IMR-90 (cell line): ENCODE measurements around the gene PRR19. TPM values are rescaled to one million over a fixed set of nuclear protein-coding genes. Genes with fewer than 3 reads are reported as not detected.

Source experiments
- ATAC-seq: fragments of 200-7000 bp; cut with Tn5 transposase; 2 replicates; pipeline ENCODE4 v1.9.1; 2020; ENCODE audit warnings: low read depth, mild to moderate bottlenecking, moderate library complexity
- BruUV-seq: library from RNA; stranded (reverse); fragments of 400-500 nt; replicated peaks from 2 replicates; lab custom pipeline; 2021; lab: Mats Ljungman, UMichigan
- CTCF ChIA-PET: fragments of 300-600 bp; formaldehyde crosslinking; extraction: SDS; loops from one replicate; lab custom pipeline; 2021; ENCODE audit warnings: antibody characterized with exemption; lab: Yijun Ruan, JAX
- POLR2A ChIA-PET: fragments of 300-600 bp; sonication (Branson Sonifier 250); formaldehyde crosslinking; loops from one replicate; lab custom pipeline; 2022; ENCODE audit warnings: antibody characterized with exemption; ENCODE audit not compliant: unreplicated experiment; lab: Charles Lee
- DNase-seq: peaks from one replicate; pipeline ENCODE4 v3.0.0; 2013
- H2AFZ ChIP-seq: replicated peaks from 2 replicates; pipeline ENCODE3; 2013; ENCODE audit warnings: low read length, mild to moderate bottlenecking; ENCODE audit not compliant: poor library complexity
- H2AK5ac ChIP-seq: 2 replicates; pipeline ENCODE4 v1.6.1; 2013; ENCODE audit warnings: low read depth, low read length, inconsistent platforms
- H2AK9ac ChIP-seq: replicated peaks from 2 replicates; pipeline ENCODE3; 2013; ENCODE audit warnings: mild to moderate bottlenecking, low read depth, low read length, moderate library complexity; ENCODE audit not compliant: poor library complexity
- H2BK120ac ChIP-seq: 2 replicates; pipeline ENCODE4 v1.6.1; 2013; ENCODE audit warnings: low read depth, low read length, inconsistent platforms
- H2BK15ac ChIP-seq: 3 replicates; pipeline ENCODE4 v1.6.1; 2013; ENCODE audit warnings: low read depth, low read length, inconsistent platforms
- H2BK20ac ChIP-seq: 2 replicates; pipeline ENCODE4 v1.6.1; 2013; ENCODE audit warnings: low read depth, mild to moderate bottlenecking, inconsistent platforms, low read length, moderate library complexity
- H2BK5ac ChIP-seq: 2 replicates; pipeline ENCODE4 v1.6.1; 2013; ENCODE audit warnings: mild to moderate bottlenecking, low read depth, low read length, inconsistent platforms; ENCODE audit not compliant: poor library complexity, severe bottlenecking
- H3K14ac ChIP-seq: replicated peaks from 2 replicates; pipeline ENCODE4 v1.6.1; 2013; ENCODE audit warnings: low read depth, low read length, inconsistent platforms
- H3K18ac ChIP-seq: 2 replicates; pipeline ENCODE4 v1.6.1; 2013; ENCODE audit warnings: low read depth, low read length, control low read depth
- H3K23ac ChIP-seq: 2 replicates; pipeline ENCODE4 v1.6.1; 2013; ENCODE audit warnings: low read depth, low read length, inconsistent platforms
- H3K27ac ChIP-seq: 2 replicates; pipeline ENCODE4 v1.5.1; 2013; ENCODE audit warnings: mild to moderate bottlenecking, control low read depth, low read length; ENCODE audit not compliant: insufficient read depth
- H3K27me3 ChIP-seq: 2 replicates; pipeline ENCODE4 v1.6.1; 2013; ENCODE audit warnings: low read length; ENCODE audit not compliant: control insufficient read depth, insufficient read depth
- H3K36me3 ChIP-seq: 2 replicates; pipeline ENCODE4 v1.6.1; 2013; ENCODE audit warnings: low read length, mixed read lengths; ENCODE audit not compliant: control insufficient read depth, insufficient read depth
- H3K4ac ChIP-seq: 2 replicates; pipeline ENCODE4 v1.6.1; 2013; ENCODE audit warnings: low read depth, low read length, inconsistent platforms
- H3K4me1 ChIP-seq: 2 replicates; pipeline ENCODE4 v1.6.1; 2013; ENCODE audit warnings: low read length, mixed read lengths; ENCODE audit not compliant: control insufficient read depth, insufficient read depth
- H3K4me2 ChIP-seq: 2 replicates; pipeline ENCODE4 v1.6.1; 2013; ENCODE audit warnings: low read depth, mild to moderate bottlenecking, control low read depth, low read length, moderate library complexity
- H3K4me3 ChIP-seq: 2 replicates; pipeline ENCODE4 v1.5.1; 2013; ENCODE audit warnings: low read depth, mild to moderate bottlenecking, control low read depth, low read length, moderate library complexity; ENCODE audit not compliant: insufficient read depth
- H3K56ac ChIP-seq: 2 replicates; pipeline ENCODE4 v1.6.1; 2013; ENCODE audit warnings: low read length, inconsistent platforms; ENCODE audit not compliant: insufficient read depth; ENCODE audit errors: extremely low read depth
- H3K79me1 ChIP-seq, 2 experiments: 2 replicates each; pipeline ENCODE4 v1.6.1; 2013; ENCODE audit warnings: low read length in 2 of 2, inconsistent platforms in 1 of 2, low read depth in 1 of 2
- H3K9ac ChIP-seq: 2 replicates; pipeline ENCODE4 v1.6.1; 2013; ENCODE audit warnings: low read depth, low read length, control low read depth
- H3K9me1 ChIP-seq: 2 replicates; pipeline ENCODE4 v1.6.1; 2013; ENCODE audit warnings: low read length, inconsistent platforms; ENCODE audit not compliant: insufficient read depth
- H3K9me3 ChIP-seq: 2 replicates; pipeline ENCODE4 v1.6.1; 2013; ENCODE audit warnings: low read length; ENCODE audit not compliant: control insufficient read depth, insufficient read depth
- H4K20me1 ChIP-seq: 2 replicates; pipeline ENCODE4 v1.6.1; 2013; ENCODE audit warnings: low read length, inconsistent platforms; ENCODE audit not compliant: insufficient read depth
- H4K5ac ChIP-seq: 2 replicates; pipeline ENCODE4 v1.6.1; 2013; ENCODE audit warnings: mild to moderate bottlenecking, low read depth, low read length, control low read depth
- H4K8ac ChIP-seq, 2 experiments: 2 replicates each; pipeline ENCODE4 v1.6.1; 2013; ENCODE audit warnings: low read depth in 2 of 2, low read length in 2 of 2, control low read depth in 1 of 2, inconsistent platforms in 1 of 2
- H4K91ac ChIP-seq: 2 replicates; pipeline ENCODE4 v1.6.1; 2013; ENCODE audit warnings: low read depth, low read length, inconsistent platforms; ENCODE audit not compliant: insufficient read depth
- CHD1 ChIP-seq: IDR thresholded peaks from 2 replicates; pipeline ENCODE4 v1.6.1; 2012; ENCODE audit warnings: low read depth, low read length, improper control_type of control experiment
- POLR2A ChIP-seq: IDR thresholded peaks from 2 replicates; pipeline ENCODE4 v1.6.1; 2012; ENCODE audit warnings: mild to moderate bottlenecking, low read depth, low read length
- WGBS, 2 experiments: methylation state at CpG; one replicate each; pipeline versions ENCODE4 v1.1.5 to v1.1.7; 2013; ENCODE audit warnings: missing lambda C conversion rate in 2 of 2; ENCODE audit not compliant: insufficient read length in 1 of 2; ENCODE audit errors: extremely low coverage in 2 of 2; 5-methylcytosine and 5-hydroxymethylcytosine counted together
- dilution Hi-C: fragments of 300-500 bp; cut with HindIII; formaldehyde crosslinking; loops from one replicate; pipeline ENCODE4 v1.14.3; 2018; ENCODE audit warnings: low sequenced_read_pairs; ENCODE audit not compliant: unreplicated experiment
- in situ Hi-C: fragments of 300-500 bp; cut with MboI; formaldehyde crosslinking; loops from 3 replicates; pipeline ENCODE4 v1.14.3; 2019; ENCODE audit warnings: low sequenced_read_pairs, inconsistent platforms, mixed read lengths
- intact Hi-C: fragments of 100-400 bp; cut with micrococcal nuclease; formaldehyde crosslinking; loops from 2 replicates; pipeline ENCODE4 v1.10.0; 2022
- polyA plus RNA-seq, 3 experiments: library from polyadenylated mRNA; depleted of rRNA; stranded (reverse); fragments of >200 nt; gene quantifications; 2 replicates each; pipeline ENCODE4 v1.2.3, GENCODE V29; 2012; ENCODE audit warnings: low replicate concordance in 1 of 3
- total RNA-seq: library from RNA; depleted of rRNA; stranded (reverse); fragments of >200 nt; gene quantifications from 2 replicates; pipeline ENCODE4 v1.2.3, GENCODE V29; 2012

The PRR19 gene
- total and polyA plus RNA-seq, 2 of the 4 experiments (the other 2 are of a cell fraction): 0.36 to 1.6 TPM

- peak overlapping the region; percentile 79 for H3K18ac ChIP-seq
- in situ Hi-C loops (no loop called here), intact Hi-C loops (no loop called here), dilution Hi-C loops (no loop called here)
- peak overlapping the region; percentile 58 to 98; a peak in 3 of 4 replicates for H4K8ac ChIP-seq
- peak overlapping the region; percentile 96 for H4K91ac ChIP-seq
- H3K9ac ChIP-seq: peak overlapping the region; percentile 93
- ATAC-seq: no peak
- ChIA-PET POLR2A (interaction anchor here (0.6 kb wide), 1 partner anchor 14 kb away, joined by 3 read pairs; no protein-coding TSS in a partner anchor), CTCF (interaction anchor here (1.2 to 2.7 kb wide), 3 partner anchors 9 to 25 kb away, joined by 3 to 12 read pairs (median 3); no protein-coding TSS in a partner anchor)
- peak overlapping the region; percentile 71 for H3K4me3 ChIP-seq
- peak overlapping the region; percentile 72; the same call in 1 of the 3 replicates for H2BK15ac ChIP-seq
- no peaks in the 10 kb centered on the region for H3K9me3 ChIP-seq
- peak overlapping the region; percentile 100 for H2AK5ac ChIP-seq
- H3K4ac ChIP-seq: peak overlapping the region; percentile 99
- no TSS peak for BruUV-seq
- H3K79me1 ChIP-seq: peaks cover 24 to 51% of the 10 kb centered on the region in 2 experiments
- peak overlapping the region; percentile 57 for H2BK20ac ChIP-seq
- no peak for DNase-seq
- peaks cover 23% of the 10 kb centered on the region for H3K36me3 ChIP-seq
- H4K20me1 ChIP-seq: peaks cover 14% of the 10 kb centered on the region; the same call in 1 of the 2 replicates
- peak overlapping the region; percentile 99 for H2AK9ac ChIP-seq
- peak overlapping the region; percentile 88 for H2AFZ ChIP-seq
- peak overlapping the region; percentile 95 for H3K4me2 ChIP-seq
- peak overlapping the region; percentile 95 for H4K5ac ChIP-seq
- H3K4me1 ChIP-seq: peaks cover 11% of the 10 kb centered on the region
- peak; percentile 79; the same call in 1 of the 2 replicates for TF ChIP-seq POLR2A
- no peak for TF ChIP-seq CHD1
- peaks cover 7% of the 10 kb centered on the region for H3K9me1 ChIP-seq
- peak overlapping the region; percentile 66; the same call in 1 of the 2 replicates for H3K56ac ChIP-seq
- H3K23ac ChIP-seq: peak overlapping the region; percentile 97
- peak overlapping the region; percentile 99 for H3K14ac ChIP-seq
- H3K27ac ChIP-seq: peak overlapping the region; percentile 88
- peak overlapping the region; percentile 90 for H2BK5ac ChIP-seq
- peak overlapping the region; percentile 77 for H2BK120ac ChIP-seq
- WGBS, 2 experiments: 58% methylated on average over 2 of the region's 18 CpGs; no CpG with 5 or more reads in 1 of the 2 experiments
- H3K27me3 ChIP-seq: no peaks in the 10 kb centered on the region
Measured at GRCh38 chr19:42270346-42271044, 31.4 kb upstream of the PRR19 start.
